ENCODE data around the gene MAP4K4.
A peak's percentile ranks its signal among the peaks of the same experiment; 100 is the strongest.

MAP4K4 gene

DNA sequence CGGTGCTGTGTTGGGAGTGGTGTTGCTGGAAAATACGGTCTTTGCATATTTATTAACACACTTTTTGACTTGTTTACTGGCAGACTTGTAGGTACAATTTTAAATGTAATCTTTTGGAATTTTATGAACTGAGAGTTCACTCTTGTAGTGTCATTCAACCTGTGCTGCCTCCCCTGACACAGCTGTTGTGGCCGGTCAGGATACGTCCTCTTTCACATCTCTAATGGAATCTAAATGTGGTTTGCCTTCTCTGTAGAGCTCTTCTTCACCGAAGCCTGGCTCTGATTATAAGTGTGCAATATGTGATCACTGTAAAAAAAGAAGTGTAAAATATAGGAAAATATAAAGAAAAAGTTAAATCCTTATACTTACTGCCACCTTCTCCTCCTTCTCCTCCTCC is 94.7 kb downstream of the MAP4K4 start:
- DNase-seq (ENCODE audit: extremely low read depth, low read depth) = no peak
- TF ChIP-seq, protein P1, sequence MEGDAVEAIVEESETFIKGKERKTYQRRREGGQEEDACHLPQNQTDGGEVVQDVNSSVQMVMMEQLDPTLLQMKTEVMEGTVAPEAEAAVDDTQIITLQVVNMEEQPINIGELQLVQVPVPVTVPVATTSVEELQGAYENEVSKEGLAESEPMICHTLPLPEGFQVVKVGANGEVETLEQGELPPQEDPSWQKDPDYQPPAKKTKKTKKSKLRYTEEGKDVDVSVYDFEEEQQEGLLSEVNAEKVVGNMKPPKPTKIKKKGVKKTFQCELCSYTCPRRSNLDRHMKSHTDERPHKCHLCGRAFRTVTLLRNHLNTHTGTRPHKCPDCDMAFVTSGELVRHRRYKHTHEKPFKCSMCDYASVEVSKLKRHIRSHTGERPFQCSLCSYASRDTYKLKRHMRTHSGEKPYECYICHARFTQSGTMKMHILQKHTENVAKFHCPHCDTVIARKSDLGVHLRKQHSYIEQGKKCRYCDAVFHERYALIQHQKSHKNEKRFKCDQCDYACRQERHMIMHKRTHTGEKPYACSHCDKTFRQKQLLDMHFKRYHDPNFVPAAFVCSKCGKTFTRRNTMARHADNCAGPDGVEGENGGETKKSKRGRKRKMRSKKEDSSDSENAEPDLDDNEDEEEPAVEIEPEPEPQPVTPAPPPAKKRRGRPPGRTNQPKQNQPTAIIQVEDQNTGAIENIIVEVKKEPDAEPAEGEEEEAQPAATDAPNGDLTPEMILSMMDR (IDR thresholded peaks at IDR 0.05; ENCODE audit: low read depth, low read length) = no peak

DNA sequence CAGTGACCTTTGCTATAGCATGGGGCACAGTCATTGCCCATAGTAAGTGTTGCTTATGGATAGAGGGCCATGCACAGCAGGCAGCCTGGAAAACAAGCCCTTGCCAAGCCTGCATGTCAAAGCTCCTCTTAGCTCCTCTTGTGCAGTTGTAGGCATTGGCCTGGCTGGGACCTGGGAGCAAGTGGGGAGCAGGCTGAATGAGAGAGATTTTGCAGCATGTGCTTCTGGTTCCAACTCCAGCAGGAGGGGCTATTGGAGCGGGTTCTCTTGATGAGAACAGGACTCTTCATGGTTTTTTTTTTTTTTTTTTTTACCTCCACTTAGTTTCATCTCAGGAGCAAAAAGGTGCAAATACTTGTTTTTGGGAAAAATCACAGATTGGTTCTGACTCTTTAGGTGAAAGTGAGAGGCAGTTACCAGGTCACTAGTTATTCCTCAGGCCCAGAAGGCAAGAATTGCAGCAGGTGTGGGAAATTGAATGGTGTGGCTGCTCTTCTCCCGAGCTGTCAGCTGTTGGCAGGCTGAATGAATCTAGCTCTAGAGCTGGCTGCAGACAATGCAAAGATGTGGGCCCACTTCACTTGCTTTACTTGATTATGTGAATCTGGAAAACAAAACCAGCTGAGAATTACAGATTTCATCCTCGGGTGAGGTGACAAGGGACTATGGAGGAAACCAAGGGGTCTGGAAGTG is 95.9 kb downstream of the MAP4K4 start:
- TF ChIP-seq, protein P1 (IDR thresholded peaks at IDR 0.05; ENCODE audit: low read depth, low read length) = peak; percentile 28
- no peak for DNase-seq (ENCODE audit: extremely low read depth, low read depth)

DNA sequence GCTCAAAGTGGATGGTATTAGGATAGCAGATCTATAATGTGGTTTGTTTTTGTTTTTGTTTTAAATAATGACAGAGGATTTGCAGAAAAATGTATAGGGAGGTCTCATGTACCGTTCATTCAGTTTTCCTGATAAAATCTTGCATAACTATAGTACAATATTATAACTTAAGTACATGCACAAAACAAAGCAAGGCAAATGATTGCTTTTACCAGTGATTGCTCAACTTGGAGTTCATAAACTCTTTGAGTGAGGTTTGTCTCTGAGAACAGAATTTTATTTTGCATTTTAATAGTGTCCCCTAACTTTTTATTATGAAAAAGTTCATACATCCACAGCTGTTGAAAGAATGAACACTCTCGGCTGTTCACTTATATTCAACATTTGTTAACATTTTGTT is 96.6 kb downstream of the MAP4K4 start:
- no peak for DNase-seq (ENCODE audit: extremely low read depth, low read depth)
- TF ChIP-seq, protein P1 (IDR thresholded peaks at IDR 0.05; ENCODE audit: low read depth, low read length) = no peak

DNA sequence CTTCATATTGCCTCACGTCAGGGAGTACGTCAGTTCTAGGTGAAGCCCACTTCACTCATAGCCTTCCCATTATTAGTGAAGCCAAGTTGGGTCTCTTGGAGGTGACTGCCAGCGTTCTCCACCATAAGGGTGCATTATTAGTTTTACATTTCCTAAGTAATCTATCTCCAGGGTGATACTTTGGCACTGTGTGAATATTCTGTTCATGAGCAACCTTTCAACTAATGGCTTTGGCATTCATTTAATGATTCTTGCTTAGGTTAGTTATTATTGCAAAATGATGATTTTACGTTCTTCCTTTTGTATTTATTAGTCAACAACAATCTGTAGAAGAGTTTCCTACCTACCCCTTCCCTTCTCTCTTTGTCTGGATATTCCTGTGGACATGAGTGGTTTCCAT is 97.5 kb downstream of the MAP4K4 start:
- TF ChIP-seq, protein P1 (IDR thresholded peaks at IDR 0.05; ENCODE audit: low read depth, low read length) = no peak
- no peak for DNase-seq (ENCODE audit: extremely low read depth, low read depth)

DNA sequence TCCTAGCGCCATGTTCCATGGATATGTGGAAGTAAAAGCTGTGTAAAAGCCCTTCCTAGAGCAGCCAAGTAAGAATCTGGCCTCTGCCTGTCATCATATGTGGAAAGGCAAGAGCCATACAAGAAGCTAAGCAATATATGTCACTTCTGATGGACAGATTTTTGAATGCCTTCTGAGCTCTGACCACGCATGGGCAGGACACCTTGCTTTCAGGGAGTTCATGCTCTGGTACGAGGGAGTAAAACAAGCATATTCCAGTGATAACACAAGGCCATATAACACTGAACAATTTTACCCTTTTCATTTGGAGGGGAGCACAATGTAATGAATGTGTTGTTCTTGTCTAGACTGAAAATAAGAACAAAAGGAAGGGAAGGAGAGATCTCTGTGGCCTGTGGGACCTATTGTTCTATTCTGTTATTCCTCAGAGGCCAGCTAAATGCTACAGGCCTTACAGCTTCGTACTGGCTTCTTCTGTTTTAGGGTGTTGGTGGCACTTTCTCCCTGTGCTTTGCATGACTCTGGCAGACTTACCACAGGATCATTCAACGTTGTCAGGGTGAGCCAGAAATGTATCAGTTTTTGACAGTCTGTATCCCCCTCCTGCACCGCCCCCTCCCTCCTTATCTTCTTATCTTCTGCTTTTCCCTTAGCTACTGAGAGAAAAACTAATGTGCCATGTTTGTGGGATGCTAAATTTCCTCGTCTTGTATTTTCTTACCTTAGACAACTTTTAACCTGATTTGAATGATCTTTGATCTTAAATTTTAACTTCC is 99.5 kb downstream of the MAP4K4 start:
- TF ChIP-seq, protein P1 (IDR thresholded peaks at IDR 0.05; ENCODE audit: low read depth, low read length) = no peak
- no peak for DNase-seq (ENCODE audit: extremely low read depth, low read depth)

DNA sequence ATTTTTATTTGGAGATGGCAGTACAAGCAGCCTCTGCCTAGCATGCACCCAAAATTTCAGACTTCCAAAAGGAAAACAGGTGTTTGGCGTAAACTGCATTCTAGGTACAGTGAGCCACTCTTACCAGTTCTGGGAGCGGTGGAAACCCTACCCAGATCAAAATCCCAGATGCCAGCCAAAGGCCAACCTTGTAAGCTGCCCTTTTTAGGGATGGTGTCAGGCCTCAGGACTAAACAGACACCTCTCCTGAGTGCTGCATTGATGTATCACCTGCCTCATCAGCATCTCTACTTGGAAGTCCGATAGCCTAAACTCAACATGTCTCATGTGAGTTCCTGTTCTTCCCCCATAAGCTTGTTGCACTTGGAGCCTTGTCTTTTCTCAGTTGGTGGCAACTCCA is 104.0 kb downstream of the MAP4K4 start:
- DNase-seq (ENCODE audit: extremely low read depth, low read depth) = no peak
- TF ChIP-seq, protein P1 (IDR thresholded peaks at IDR 0.05; ENCODE audit: low read depth, low read length) = no peak

DNA sequence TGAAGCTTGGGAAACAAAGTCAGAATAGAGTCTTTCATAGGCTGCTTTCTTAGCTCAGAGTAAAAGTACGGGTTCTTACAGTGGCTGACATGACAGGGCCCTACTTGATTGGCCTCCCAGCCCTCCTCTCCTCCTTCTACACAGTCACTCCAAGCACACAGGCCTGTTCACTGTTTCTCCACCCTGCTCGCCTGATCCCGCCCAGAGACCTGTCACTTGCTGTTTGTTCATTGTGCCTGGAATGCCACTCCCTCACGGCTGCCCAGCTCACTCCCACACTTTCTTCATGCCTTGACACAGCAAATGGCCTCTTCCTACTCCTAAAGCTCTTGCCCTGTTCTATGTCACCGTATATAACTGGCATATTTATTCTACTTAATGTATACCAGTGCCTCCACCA is 104.8 kb downstream of the MAP4K4 start:
- TF ChIP-seq, protein P1 (IDR thresholded peaks at IDR 0.05; ENCODE audit: low read depth, low read length) = no peak
- no peak for DNase-seq (ENCODE audit: extremely low read depth, low read depth)

All from AG09319 (cell line).